ENCODE data around the gene TBC1D3B. TPM values are rescaled to one million over a fixed set of nuclear protein-coding genes. Genes with fewer than 3 reads are reported as not detected.
"Not testable (repeated sequence)": the region's sequence is repeated elsewhere in the genome, so short reads cannot be mapped to it uniquely, and the experiment has no call there.

The TBC1D3B gene
- total RNA-seq, 4 donors from 2014 or later = 2.1 to 5.8 (median 2.7) TPM; not detected in 1

GRCh38 chr17:36203335-36203734 lies 26.9 kb upstream of the TBC1D3B start:
- Histone ChIP-seq H3K4me1 (no peaks in the 10 kb centered on the region), H3K4me3 (no peak overlapping the region), H3K27me3 (peaks cover 0 to 12% (median 0%) of the 10 kb centered on the region in 4 donors), H3K9me3 (no peaks in the 10 kb centered on the region), H3K27ac (replicated peaks in 1 of 4) (no peak overlapping the region), H3K36me3 (no peaks in the 10 kb centered on the region)
- 83% methylated on average over 3 of the region's 3 CpGs for WGBS
- TF ChIP-seq POLR2AphosphoS5 (IDR thresholded peaks at IDR 0.05) (no peak), POLR2A (IDR thresholded peaks at IDR 0.05; ENCODE audit: low read depth) (no peak), EP300 (IDR thresholded peaks at IDR 0.05) (no peak)
- intact Hi-C loops (cut with DNase I) = no loop called here
- DNase-seq (ENCODE audit: extremely low spot score) = no peak

DNA sequence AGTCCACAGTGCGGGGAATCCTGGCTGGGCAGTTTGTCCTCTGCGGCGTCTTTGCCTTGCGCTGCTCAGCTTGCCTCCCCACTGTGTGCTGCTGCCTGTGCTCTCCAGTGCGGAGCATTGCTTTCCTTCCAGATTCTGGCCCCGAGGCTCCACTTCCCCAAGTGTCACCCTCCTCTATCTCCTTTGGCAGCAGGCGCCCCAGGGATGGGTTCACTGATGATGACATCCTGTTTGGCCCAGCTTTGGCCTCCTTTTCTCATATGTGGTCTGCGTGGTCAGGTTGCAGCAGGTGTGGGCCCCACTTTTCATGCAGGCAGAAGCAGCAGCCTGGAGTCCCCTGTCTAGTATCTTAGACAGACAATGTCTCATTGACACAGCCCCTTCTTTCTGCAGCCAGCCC lies 25.1 kb upstream of the TBC1D3B start:
- H3K4me1 ChIP-seq; H3K4me3 ChIP-seq; H3K27ac ChIP-seq (replicated peaks in 1 of 4); DNase-seq (ENCODE audit: extremely low spot score); H3K9me3 ChIP-seq; intact Hi-C loops (cut with DNase I); H3K36me3 ChIP-seq: not testable (repeated sequence)
- WGBS = 88% methylated on average over 8 of the region's 8 CpGs
- peaks cover 0 to 22% (median 2%) of the 10 kb centered on the region in 4 donors for H3K27me3 ChIP-seq

DNA sequence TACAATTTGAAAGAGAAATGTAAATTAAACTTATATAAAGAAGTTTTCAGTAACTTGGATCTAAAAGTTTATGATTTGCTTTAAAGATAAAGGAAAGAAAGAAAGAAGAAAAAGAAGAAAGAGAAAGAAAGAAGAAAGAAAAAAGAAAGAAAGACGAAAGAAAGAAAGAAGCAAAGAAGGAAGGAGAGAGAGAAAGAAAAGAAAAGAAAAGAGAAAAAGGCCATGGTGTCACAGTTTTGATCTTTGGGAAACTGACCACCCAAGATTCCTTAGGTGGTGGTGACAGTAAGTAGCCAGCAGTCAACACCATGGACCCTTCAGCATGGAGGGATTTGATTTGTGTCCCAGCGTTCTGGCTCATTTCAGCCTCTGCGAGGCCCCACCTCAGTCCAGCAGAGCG lies 24.7 kb upstream of the TBC1D3B start:
- DNase-seq (ENCODE audit: extremely low spot score); H3K4me3 ChIP-seq; H3K9me3 ChIP-seq; H3K36me3 ChIP-seq; intact Hi-C loops (cut with DNase I); H3K27ac ChIP-seq (replicated peaks in 1 of 4); H3K4me1 ChIP-seq: not testable (repeated sequence)
- H3K27me3 ChIP-seq = peaks cover 0 to 26% (median 2%) of the 10 kb centered on the region in 4 donors
- WGBS = 82% methylated on average over 4 of the region's 4 CpGs

DNA sequence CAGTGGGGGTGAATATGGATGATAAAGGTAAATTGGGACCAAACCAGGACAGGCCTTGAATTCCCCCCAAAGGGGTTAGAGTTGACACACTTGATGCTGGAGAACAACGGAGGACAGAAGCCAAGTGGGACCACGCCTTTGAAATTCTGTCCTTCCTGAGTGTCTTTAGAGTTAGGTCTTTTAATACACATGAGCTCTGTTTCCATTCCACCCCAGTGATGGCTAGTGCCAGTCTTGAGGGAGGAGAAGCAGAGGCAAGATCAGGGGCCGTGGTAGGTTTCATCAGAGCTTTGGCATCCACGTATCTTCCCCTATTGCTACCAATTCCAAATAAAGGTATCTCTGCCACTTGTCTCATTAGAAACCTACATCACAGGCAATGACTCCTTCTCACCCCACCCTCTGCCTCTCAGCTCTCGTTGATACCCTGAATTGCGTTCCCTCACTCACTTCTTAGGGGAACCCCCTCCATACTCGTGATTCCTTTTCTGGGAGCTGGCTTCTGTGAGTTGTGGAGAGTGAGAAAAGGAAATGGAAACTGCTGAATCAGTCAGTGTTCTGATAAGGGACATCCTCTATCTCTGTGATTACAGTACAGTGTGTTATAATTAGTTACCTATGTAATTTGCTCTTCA lies 22.5 kb upstream of the TBC1D3B start:
- H3K4me3 ChIP-seq = no peak overlapping the region
- H3K36me3 ChIP-seq = no peaks in the 10 kb centered on the region
- no peaks in the 10 kb centered on the region for H3K9me3 ChIP-seq
- DNase-seq (ENCODE audit: extremely low spot score) = no peak
- H3K4me1 ChIP-seq = no peaks in the 10 kb centered on the region
- 69% methylated on average over 7 of the region's 7 CpGs for WGBS
- H3K27me3 ChIP-seq = peaks cover 0 to 37% (median 2%) of the 10 kb centered on the region in 4 donors
- intact Hi-C loops (cut with DNase I) = no loop called here
- TF ChIP-seq POLR2AphosphoS5 (IDR thresholded peaks at IDR 0.05) (no peak), POLR2A (IDR thresholded peaks at IDR 0.05; ENCODE audit: low read depth) (no peak), EP300 (IDR thresholded peaks at IDR 0.05) (no peak), CTCF (IDR thresholded peaks at IDR 0.05) (no peak)
- H3K27ac ChIP-seq (replicated peaks in 1 of 4) = no peak overlapping the region

DNA sequence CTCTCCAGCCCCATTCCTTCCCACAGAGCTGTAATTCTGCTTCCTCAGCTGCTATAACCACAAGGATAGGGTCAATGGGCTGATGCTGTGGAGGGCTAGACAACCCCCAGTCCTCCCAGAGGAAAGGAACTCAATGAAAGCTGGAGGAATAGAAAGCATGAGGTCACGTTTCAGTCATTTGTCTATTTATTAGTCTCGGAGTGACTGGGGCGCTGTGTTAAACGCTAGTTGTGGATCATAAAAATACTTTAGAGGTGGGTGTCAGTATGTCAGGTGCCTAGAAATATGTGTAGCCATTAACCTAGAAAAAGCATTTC lies 20.9 kb upstream of the TBC1D3B start:
- Histone ChIP-seq H3K27me3 (peaks cover 0 to 37% (median 2%) of the 10 kb centered on the region in 4 donors), H3K27ac (replicated peaks in 1 of 4) (no peak overlapping the region), H3K4me3 (no peak overlapping the region), H3K36me3 (no peaks in the 10 kb centered on the region), H3K4me1 (peaks cover 0 to 6% (median 2%) of the 10 kb centered on the region in 4 donors), H3K9me3 (no peaks in the 10 kb centered on the region)
- TF ChIP-seq POLR2A (IDR thresholded peaks at IDR 0.05; ENCODE audit: low read depth) = no peak
- no peak for TF ChIP-seq POLR2AphosphoS5 (IDR thresholded peaks at IDR 0.05)
- no peak for TF ChIP-seq CTCF (IDR thresholded peaks at IDR 0.05)
- no peak for TF ChIP-seq EP300 (IDR thresholded peaks at IDR 0.05)
- no peak for DNase-seq (ENCODE audit: extremely low spot score)
- intact Hi-C loops (cut with DNase I) = no loop called here
- WGBS = 34% methylated on average over 4 of the region's 4 CpGs

- intact Hi-C loops (cut with DNase I) = no loop called here
- 74% methylated on average over 3 of the region's 3 CpGs for WGBS
- no peak for DNase-seq (ENCODE audit: extremely low spot score)
- Histone ChIP-seq H3K36me3 (no peaks in the 10 kb centered on the region), H3K9me3 (no peaks in the 10 kb centered on the region), H3K27ac (replicated peaks in 1 of 4) (no peak overlapping the region), H3K27me3 (peaks cover 0 to 37% (median 2%) of the 10 kb centered on the region in 4 donors), H3K4me1 (peaks cover 0 to 6% (median 5%) of the 10 kb centered on the region in 4 donors), H3K4me3 (no peak overlapping the region)
- TF ChIP-seq EP300 (IDR thresholded peaks at IDR 0.05) (no peak), POLR2AphosphoS5 (IDR thresholded peaks at IDR 0.05) (no peak), CTCF (IDR thresholded peaks at IDR 0.05) (no peak), POLR2A (IDR thresholded peaks at IDR 0.05; ENCODE audit: low read depth) (no peak)
Measured at GRCh38 chr17:36196131-36196486, 19.7 kb upstream of the TBC1D3B start.

Measured in esophagus muscularis mucosa (tissue), 4 donors.